Smooth muscle cell (in vitro differentiated cells): ENCODE measurements around the gene DENND2A. TPM values are rescaled to one million over a fixed set of nuclear protein-coding genes. Genes with fewer than 3 reads are reported as not detected.

Source experiments
- DNase-seq: peaks from one replicate; lab custom pipeline; 2025; ENCODE audit not compliant: unreplicated experiment; lab: John Stamatoyannopoulos, UW
- H2AFZ ChIP-seq: fragments of 200-600 bp; sonication (generic); 2 replicates; pipeline ENCODE4 v1.6.0; 2016; ENCODE audit warnings: antibody characterized with exemption, low read depth, mild to moderate bottlenecking
- H3F3A ChIP-seq: fragments of 200-600 bp; sonication (generic); 2 replicates; pipeline ENCODE4 v1.6.0; 2017; ENCODE audit warnings: antibody characterized with exemption, low read depth
- H3K27ac ChIP-seq: fragments of 200-600 bp; sonication (generic); 2 replicates; pipeline ENCODE4 v1.5.1; 2016; ENCODE audit warnings: low read depth, mild to moderate bottlenecking
- H3K27me3 ChIP-seq: fragments of 200-600 bp; sonication (generic); 2 replicates; pipeline ENCODE4 v1.6.1; 2016; ENCODE audit warnings: low read depth, mild to moderate bottlenecking
- H3K36me3 ChIP-seq: fragments of 200-600 bp; sonication (generic); 2 replicates; pipeline ENCODE4 v1.5.1; 2016; ENCODE audit warnings: low read depth
- H3K4me1 ChIP-seq: fragments of 200-600 bp; sonication (generic); 2 replicates; pipeline ENCODE4 v1.5.1; 2016; ENCODE audit warnings: low read depth
- H3K4me2 ChIP-seq: fragments of 200-600 bp; sonication (generic); 2 replicates; pipeline ENCODE4 v1.6.0; 2016; ENCODE audit warnings: mild to moderate bottlenecking
- H3K4me3 ChIP-seq: fragments of 200-600 bp; sonication (generic); 2 replicates; pipeline ENCODE4 v1.5.1; 2016; ENCODE audit warnings: mild to moderate bottlenecking
- H3K79me2 ChIP-seq: fragments of 200-600 bp; sonication (generic); 2 replicates; pipeline ENCODE4 v1.6.0; 2016; ENCODE audit warnings: low read depth, mild to moderate bottlenecking
- H3K9ac ChIP-seq: fragments of 200-600 bp; sonication (generic); 2 replicates; pipeline ENCODE4 v1.6.0; 2016; ENCODE audit warnings: low read depth
- H3K9me3 ChIP-seq: fragments of 200-600 bp; sonication (generic); replicated peaks from 2 replicates; pipeline ENCODE4 v1.5.1; 2016; ENCODE audit warnings: low read depth
- H4K20me1 ChIP-seq: fragments of 200-600 bp; sonication (generic); 2 replicates; pipeline ENCODE4 v1.6.0; 2016; ENCODE audit warnings: low read depth
- CTCF ChIP-seq: fragments of 200-600 bp; sonication (generic); IDR thresholded peaks from 2 replicates; pipeline ENCODE4 v1.5.1; 2017; ENCODE audit warnings: borderline replicate concordance, mild to moderate bottlenecking, antibody characterized with exemption; ENCODE audit not compliant: insufficient read depth, poor library complexity, severe bottlenecking
- WGBS: methylation state at CpG from one replicate; pipeline ENCODE4 v1.1.7; 2016; ENCODE audit warnings: low lambda C conversion rate; 5-methylcytosine and 5-hydroxymethylcytosine counted together
- polyA plus RNA-seq: library from polyadenylated mRNA; unstranded; fragments of >200 nt; fragmentation: Nextera tagmentation; extraction: Ambion mirVana; gene quantifications from 2 replicates; pipeline ENCODE4 v1.2.1, GENCODE V29; 2016
- total RNA-seq: library from RNA; depleted of rRNA; stranded (reverse); fragments of >200 nt; gene quantifications from 2 replicates; pipeline ENCODE4 v1.2.3, GENCODE V29; 2014

The DENND2A gene
- total and polyA plus RNA-seq, 2 experiments from 2014 or later = 1.8 to 4.6 TPM

- Histone ChIP-seq H3K9ac (no peak overlapping the region), H3K4me2 (no peak overlapping the region), H3K36me3 (no peaks in the 10 kb centered on the region), H3K27ac (no peak overlapping the region), H3F3A (no peaks in the 10 kb centered on the region), H2AFZ (no peak overlapping the region), H3K4me1 (peaks cover 4% of the 10 kb centered on the region), H3K4me3 (no peak overlapping the region), H3K9me3 (no peaks in the 10 kb centered on the region), H3K27me3 (no peaks in the 10 kb centered on the region), H4K20me1 (no peaks in the 10 kb centered on the region), H3K79me2 (no peaks in the 10 kb centered on the region)
- 93% methylated on average over 1 of the region's 1 CpG for WGBS
- no peak for DNase-seq
- no peak for TF ChIP-seq CTCF
These were observed 93.7 kb downstream of the DENND2A start for GRCh38 chr7:140546947-140547346.

DNA sequence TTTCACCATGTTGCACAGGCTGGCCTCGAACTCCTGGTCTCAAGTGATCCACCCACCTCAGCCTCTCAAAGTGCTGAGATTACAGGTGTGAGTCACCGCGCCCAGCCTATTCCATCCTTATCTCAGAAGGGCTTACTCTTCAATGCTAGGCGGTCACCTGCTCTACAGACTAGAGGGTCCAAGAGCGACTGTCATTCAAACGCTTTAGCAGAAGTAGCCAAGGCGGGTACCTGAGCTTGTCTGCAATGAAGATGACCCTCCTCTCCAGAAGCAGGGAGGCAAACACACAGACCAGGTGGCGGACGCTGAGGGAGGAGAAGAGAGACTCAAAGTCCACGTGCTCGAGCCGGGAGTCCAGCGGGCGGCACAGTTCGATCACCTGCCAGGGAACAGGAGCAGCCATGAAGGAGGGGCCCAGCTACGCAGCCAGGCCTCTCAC, 96.2 kb downstream of the DENND2A start:
- Histone ChIP-seq H3K4me1 (peaks cover 14% of the 10 kb centered on the region), H3K27ac (no peak overlapping the region), H3K4me3 (no peak overlapping the region), H2AFZ (no peak overlapping the region), H3K27me3 (no peaks in the 10 kb centered on the region), H3F3A (no peaks in the 10 kb centered on the region), H3K4me2 (no peak overlapping the region), H3K36me3 (no peaks in the 10 kb centered on the region), H4K20me1 (no peaks in the 10 kb centered on the region), H3K9me3 (no peaks in the 10 kb centered on the region), H3K9ac (no peak overlapping the region), H3K79me2 (no peaks in the 10 kb centered on the region)
- 98% methylated on average over 16 of the region's 16 CpGs for WGBS
- no peak for TF ChIP-seq CTCF
- no peak for DNase-seq

GRCh38 chr7:140542228-140542603, 98.4 kb downstream of the DENND2A start:
- H3K4me2 ChIP-seq = peak overlapping the region; percentile 76
- no peaks in the 10 kb centered on the region for H3K9me3 ChIP-seq
- no peak overlapping the region for H3K9ac ChIP-seq
- 39% methylated on average over 7 of the region's 7 CpGs for WGBS
- H3K27ac ChIP-seq = no peak overlapping the region
- H4K20me1 ChIP-seq = no peaks in the 10 kb centered on the region
- H2AFZ ChIP-seq = no peak overlapping the region
- no peaks in the 10 kb centered on the region for H3K79me2 ChIP-seq
- no peaks in the 10 kb centered on the region for H3K36me3 ChIP-seq
- H3K27me3 ChIP-seq = no peaks in the 10 kb centered on the region
- peaks cover 14% of the 10 kb centered on the region for H3K4me1 ChIP-seq
- DNase-seq = no peak
- no peaks in the 10 kb centered on the region for H3F3A ChIP-seq
- no peak overlapping the region for H3K4me3 ChIP-seq
- no peak for TF ChIP-seq CTCF

- peak; percentile 5 for DNase-seq
These were observed 98.9 kb downstream of the DENND2A start for GRCh38 chr7:140541513-140542227.

More at GRCh38 chr7:140541513-140542227, 98.9 kb downstream of the DENND2A start:
- no peaks in the 10 kb centered on the region for H3K79me2 ChIP-seq
- no peaks in the 10 kb centered on the region for H3K27me3 ChIP-seq
- no peaks in the 10 kb centered on the region for H4K20me1 ChIP-seq
- H3K27ac ChIP-seq = no peak overlapping the region
- no peak overlapping the region for H2AFZ ChIP-seq
- H3K36me3 ChIP-seq = no peaks in the 10 kb centered on the region
- H3K9me3 ChIP-seq = no peaks in the 10 kb centered on the region
- H3K9ac ChIP-seq = no peak overlapping the region
- no peak for TF ChIP-seq CTCF
- no peaks in the 10 kb centered on the region for H3F3A ChIP-seq
- H3K4me3 ChIP-seq = no peak overlapping the region
- peaks cover 14% of the 10 kb centered on the region for H3K4me1 ChIP-seq
- WGBS = 21% methylated on average over 17 of the region's 17 CpGs
- peak overlapping the region; percentile 76 for H3K4me2 ChIP-seq
